OCI-LY7 (cell line): ENCODE measurements around the gene MBNL3.

Experiments
- EZH2phosphoT487 ChIP-seq: fragments of 200-600 bp; sonication (generic); IDR thresholded peaks from 2 replicates; pipeline ENCODE4 v1.6.1; 2018; ENCODE audit warnings: low read depth, borderline replicate concordance, mild to moderate bottlenecking, mixed run types, antibody characterized with exemption, low read length, moderate library complexity, mixed read lengths
- TF ChIP-seq, protein P1 (sequence below): fragments of 200-600 bp; sonication (generic); conservative IDR thresholded peaks from 2 replicates; pipeline ENCODE4 v1.5.1; 2014; ENCODE audit warnings: mild to moderate bottlenecking, antibody characterized with exemption, low read length, moderate library complexity, mixed read lengths

GRCh38 chrX:132428896-132429295 is 59.9 kb downstream of the MBNL3 start:
- TF ChIP-seq, protein P1, sequence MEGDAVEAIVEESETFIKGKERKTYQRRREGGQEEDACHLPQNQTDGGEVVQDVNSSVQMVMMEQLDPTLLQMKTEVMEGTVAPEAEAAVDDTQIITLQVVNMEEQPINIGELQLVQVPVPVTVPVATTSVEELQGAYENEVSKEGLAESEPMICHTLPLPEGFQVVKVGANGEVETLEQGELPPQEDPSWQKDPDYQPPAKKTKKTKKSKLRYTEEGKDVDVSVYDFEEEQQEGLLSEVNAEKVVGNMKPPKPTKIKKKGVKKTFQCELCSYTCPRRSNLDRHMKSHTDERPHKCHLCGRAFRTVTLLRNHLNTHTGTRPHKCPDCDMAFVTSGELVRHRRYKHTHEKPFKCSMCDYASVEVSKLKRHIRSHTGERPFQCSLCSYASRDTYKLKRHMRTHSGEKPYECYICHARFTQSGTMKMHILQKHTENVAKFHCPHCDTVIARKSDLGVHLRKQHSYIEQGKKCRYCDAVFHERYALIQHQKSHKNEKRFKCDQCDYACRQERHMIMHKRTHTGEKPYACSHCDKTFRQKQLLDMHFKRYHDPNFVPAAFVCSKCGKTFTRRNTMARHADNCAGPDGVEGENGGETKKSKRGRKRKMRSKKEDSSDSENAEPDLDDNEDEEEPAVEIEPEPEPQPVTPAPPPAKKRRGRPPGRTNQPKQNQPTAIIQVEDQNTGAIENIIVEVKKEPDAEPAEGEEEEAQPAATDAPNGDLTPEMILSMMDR: no peak
- no peak for TF ChIP-seq EZH2phosphoT487
